NB4 (cell line): ENCODE data around the gene THSD4.

ENCODE experiments used
- DNase-seq: peaks from one replicate; pipeline ENCODE4 v3.0.0; 2010; ENCODE audit warnings: low read depth
- H3K4me3 ChIP-seq: one replicate; pipeline ENCODE4 v1.5.1; 2011; ENCODE audit warnings: mild to moderate bottlenecking, low read depth, low read length, moderate library complexity
- MAX ChIP-seq: IDR thresholded peaks from 2 replicates; pipeline ENCODE4 v1.6.1; 2011; ENCODE audit warnings: low read depth, low read length
- MYC ChIP-seq: IDR thresholded peaks from 2 replicates; pipeline ENCODE4 v1.6.1; 2011; ENCODE audit warnings: low read depth, low read length
- POLR2A ChIP-seq: IDR thresholded peaks from 2 replicates; pipeline ENCODE4 v1.6.1; 2011; ENCODE audit warnings: mild to moderate bottlenecking; ENCODE audit not compliant: insufficient read length; ENCODE audit errors: extremely low read depth
- TF ChIP-seq, protein P1 (sequence below): IDR thresholded peaks from one replicate; pipeline ENCODE4 v1.5.1; 2012; ENCODE audit warnings: low read depth, low read length

Gene THSD4

DNA sequence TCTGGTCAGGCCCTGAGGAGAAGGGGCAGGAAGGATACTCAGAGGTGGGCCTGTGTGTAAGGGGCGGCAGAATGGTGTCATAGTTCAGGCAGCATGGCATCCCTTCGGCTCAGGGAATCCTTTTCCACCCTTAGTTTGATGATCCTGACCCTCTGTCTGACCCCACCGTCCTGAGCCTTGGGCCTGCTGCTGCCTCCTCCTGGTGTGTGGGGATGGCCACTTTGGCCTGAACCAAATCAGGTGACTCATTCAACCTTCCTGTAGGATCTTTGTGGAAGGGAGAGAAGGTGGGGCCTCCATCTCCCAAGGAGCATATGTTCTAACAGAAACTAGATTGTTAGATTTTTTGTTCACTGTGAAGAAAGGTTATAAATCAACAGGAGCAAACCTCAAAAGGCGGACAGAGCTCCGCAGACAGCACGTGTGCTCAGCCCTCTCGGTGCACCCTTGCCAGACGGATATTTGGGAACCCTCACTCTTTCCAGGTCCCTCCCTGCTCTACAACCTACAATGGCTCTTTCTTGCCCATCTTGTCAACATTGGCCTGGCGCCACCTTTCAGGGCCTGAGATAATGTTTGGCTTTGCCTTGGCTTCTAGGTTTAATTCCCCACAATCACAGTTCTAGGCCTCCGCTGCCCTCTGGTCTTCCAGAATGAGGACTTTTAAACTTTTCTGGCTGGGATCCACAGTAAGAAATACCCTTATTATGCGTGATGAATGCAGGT is 21.7 kb downstream of the THSD4 start:
- no peak overlapping the region for H3K4me3 ChIP-seq
- no peak for DNase-seq
- no peak for TF ChIP-seq POLR2A
- no peak for TF ChIP-seq MAX
- TF ChIP-seq, protein P1, sequence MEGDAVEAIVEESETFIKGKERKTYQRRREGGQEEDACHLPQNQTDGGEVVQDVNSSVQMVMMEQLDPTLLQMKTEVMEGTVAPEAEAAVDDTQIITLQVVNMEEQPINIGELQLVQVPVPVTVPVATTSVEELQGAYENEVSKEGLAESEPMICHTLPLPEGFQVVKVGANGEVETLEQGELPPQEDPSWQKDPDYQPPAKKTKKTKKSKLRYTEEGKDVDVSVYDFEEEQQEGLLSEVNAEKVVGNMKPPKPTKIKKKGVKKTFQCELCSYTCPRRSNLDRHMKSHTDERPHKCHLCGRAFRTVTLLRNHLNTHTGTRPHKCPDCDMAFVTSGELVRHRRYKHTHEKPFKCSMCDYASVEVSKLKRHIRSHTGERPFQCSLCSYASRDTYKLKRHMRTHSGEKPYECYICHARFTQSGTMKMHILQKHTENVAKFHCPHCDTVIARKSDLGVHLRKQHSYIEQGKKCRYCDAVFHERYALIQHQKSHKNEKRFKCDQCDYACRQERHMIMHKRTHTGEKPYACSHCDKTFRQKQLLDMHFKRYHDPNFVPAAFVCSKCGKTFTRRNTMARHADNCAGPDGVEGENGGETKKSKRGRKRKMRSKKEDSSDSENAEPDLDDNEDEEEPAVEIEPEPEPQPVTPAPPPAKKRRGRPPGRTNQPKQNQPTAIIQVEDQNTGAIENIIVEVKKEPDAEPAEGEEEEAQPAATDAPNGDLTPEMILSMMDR, result no peak
- TF ChIP-seq MYC, result no peak

GRCh38 chr15:71138473-71138872 is 23.2 kb downstream of the THSD4 start:
- no peak for DNase-seq
- TF ChIP-seq, protein P1, result no peak
- TF ChIP-seq POLR2A (no peak), MAX (no peak), MYC (no peak)
- no peak overlapping the region for H3K4me3 ChIP-seq

DNA sequence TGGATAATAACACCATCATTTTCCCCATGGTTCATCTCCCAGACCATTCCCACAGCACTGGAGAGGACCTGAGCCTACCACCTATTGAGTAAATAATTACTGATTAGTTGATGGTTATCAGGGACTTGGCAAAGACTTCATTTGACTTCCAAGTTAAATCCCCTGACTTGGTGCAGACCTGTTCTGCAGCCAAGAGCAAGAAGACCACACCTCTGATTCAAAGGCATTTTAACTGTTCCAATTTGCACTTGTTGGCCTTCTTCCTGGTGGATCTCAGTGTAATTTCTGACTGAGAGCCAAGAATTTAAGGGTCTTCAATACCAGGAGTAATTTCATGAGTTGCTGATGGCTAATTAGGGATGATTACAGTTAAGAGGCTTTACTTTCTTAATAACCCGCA is 24.0 kb downstream of the THSD4 start:
- DNase-seq, result no peak
- H3K4me3 ChIP-seq, result no peak overlapping the region
- TF ChIP-seq, protein P1, result no peak
- no peak for TF ChIP-seq MYC
- no peak for TF ChIP-seq MAX
- no peak for TF ChIP-seq POLR2A

DNA sequence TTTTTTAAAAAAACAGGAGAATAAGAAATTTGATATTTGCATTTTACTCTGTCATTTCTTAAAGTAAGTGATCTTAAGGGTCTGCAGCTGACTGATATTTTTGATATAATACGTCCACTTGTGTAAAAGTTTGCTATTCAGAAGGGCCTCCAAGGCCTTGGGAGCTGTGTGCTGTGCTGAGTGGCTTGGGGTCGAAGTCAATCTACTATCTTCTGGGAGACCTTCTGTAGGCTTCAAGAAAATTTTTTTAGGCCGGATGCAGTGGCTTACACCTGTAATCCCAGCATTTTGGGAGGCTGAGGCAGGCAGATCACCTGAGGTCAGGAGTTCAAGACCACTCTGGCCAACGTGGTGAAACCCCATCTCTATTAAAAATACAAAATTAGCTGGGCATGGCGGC is 26.3 kb downstream of the THSD4 start:
- no peak overlapping the region for H3K4me3 ChIP-seq
- TF ChIP-seq POLR2A (no peak), MYC (no peak), MAX (no peak)
- TF ChIP-seq, protein P1, result no peak
- DNase-seq, result no peak

GRCh38 chr15:71142780-71143179 is 27.5 kb downstream of the THSD4 start:
- H3K4me3 ChIP-seq, result no peak overlapping the region
- no peak for DNase-seq
- TF ChIP-seq MAX (no peak), MYC (no peak), POLR2A (no peak)
- TF ChIP-seq, protein P1, result no peak
